H1 (cell line): Measurements from ENCODE around the gene C9orf50. TPM values are rescaled to one million over a fixed set of nuclear protein-coding genes. Genes with fewer than 3 reads are reported as not detected.

Source experiments
- CTCF ChIA-PET: fragments of 300-600 bp; sonication (Branson Sonifier 250); formaldehyde crosslinking; loops from one replicate; lab custom pipeline; 2021; ENCODE audit not compliant: partially characterized antibody; lab: Charles Lee
- POLR2A ChIA-PET: fragments of 300-600 bp; sonication (Branson Sonifier 250); formaldehyde crosslinking; loops from one replicate; lab custom pipeline; 2021; ENCODE audit warnings: inconsistent platforms; ENCODE audit not compliant: partially characterized antibody; lab: Charles Lee
- DNase-seq, 2 experiments: peaks; one replicate each; pipeline versions ENCODE4 v3.0.0 to v3.0.0-alpha.2; 2010 to 2022; ENCODE audit warnings: low spot score in 2 of 2, low read depth in 1 of 2, mixed read lengths in 1 of 2
- FAIRE-seq: peaks from 2 replicates; lab custom pipeline; 2011; peaks lifted over from hg19 to GRCh38; lab: Jason Lieb, UNC
- H2AFZ ChIP-seq: 2 replicates; pipeline ENCODE4 v1.8.1; 2012; ENCODE audit warnings: low read length, inconsistent platforms
- H2AK5ac ChIP-seq: 2 replicates; pipeline ENCODE4 v1.6.1; 2013; ENCODE audit warnings: low read depth, low read length
- H2BK120ac ChIP-seq: replicated peaks from 2 replicates; pipeline ENCODE3; 2013; ENCODE audit warnings: low read depth, low read length, inconsistent platforms
- H2BK12ac ChIP-seq: 2 replicates; pipeline ENCODE4 v1.6.1; 2013; ENCODE audit warnings: low read depth, low read length
- H2BK15ac ChIP-seq: 2 replicates; pipeline ENCODE4 v1.6.1; 2013; ENCODE audit warnings: low read length
- H2BK20ac ChIP-seq: 2 replicates; pipeline ENCODE4 v1.6.1; 2013; ENCODE audit warnings: low read length
- H2BK5ac ChIP-seq: 2 replicates; pipeline ENCODE4 v1.6.1; 2013; ENCODE audit warnings: low read depth, low read length
- H3K14ac ChIP-seq: 2 replicates; pipeline ENCODE4 v1.6.1; 2013; ENCODE audit warnings: inconsistent platforms; ENCODE audit not compliant: insufficient read length
- H3K18ac ChIP-seq: 2 replicates; pipeline ENCODE4 v1.6.1; 2013; ENCODE audit warnings: low read length; ENCODE audit errors: extremely low read depth
- H3K23ac ChIP-seq: 2 replicates; pipeline ENCODE4 v1.6.1; 2013; ENCODE audit warnings: inconsistent platforms; ENCODE audit not compliant: insufficient read length
- H3K23me2 ChIP-seq: 2 replicates; pipeline ENCODE4 v1.6.1; 2013; ENCODE audit warnings: low read depth, low read length
- H3K27ac ChIP-seq: 2 replicates; pipeline ENCODE4 v1.6.1; 2011; ENCODE audit warnings: low read depth, low read length, inconsistent platforms
- H3K27me3 ChIP-seq, 4 experiments: replicated peaks in 1 of 4; 1 replicate in 1 of 4; 2 replicates in 3 of 4; pipeline versions ENCODE4 v1.6.1 to v1.8.1; 2011 to 2013; ENCODE audit warnings: low read length in 3 of 4, mild to moderate bottlenecking in 3 of 4, inconsistent platforms in 2 of 4, mixed read lengths in 2 of 4, moderate library complexity in 1 of 4; ENCODE audit not compliant: control insufficient read depth in 3 of 4, insufficient read depth in 3 of 4; ENCODE audit errors: extremely low read depth in 1 of 4
- H3K36me3 ChIP-seq, 4 experiments: 2 replicates each; pipeline versions ENCODE4 v1.6.1 to v1.8.1; 2011 to 2013; ENCODE audit warnings: mild to moderate bottlenecking in 4 of 4, low read length in 3 of 4, moderate library complexity in 2 of 4, control low read depth in 1 of 4, inconsistent platforms in 1 of 4; ENCODE audit not compliant: insufficient read depth in 4 of 4, control insufficient read depth in 2 of 4
- H3K4ac ChIP-seq: replicated peaks from 2 replicates; pipeline ENCODE3; 2013; ENCODE audit warnings: low read length, low read depth, mixed read lengths, inconsistent platforms; ENCODE audit not compliant: insufficient read length
- H3K4me1 ChIP-seq, 4 experiments: replicated peaks in 1 of 4; 1 replicate in 1 of 4; 2 replicates in 3 of 4; pipeline versions ENCODE4 v1.6.1 to v1.8.1; 2011 to 2013; ENCODE audit warnings: low read length in 3 of 4, inconsistent platforms in 2 of 4, mixed read lengths in 1 of 4; ENCODE audit not compliant: insufficient read depth in 4 of 4, control insufficient read depth in 3 of 4
- H3K4me2 ChIP-seq, 2 experiments: 2 replicates each; pipeline versions ENCODE4 v1.6.1 to v1.8.1; 2011 to 2013; ENCODE audit warnings: low read depth in 2 of 2, low read length in 2 of 2, control low read depth in 1 of 2, inconsistent platforms in 1 of 2, mild to moderate bottlenecking in 1 of 2; ENCODE audit not compliant: insufficient read depth in 1 of 2
- H3K4me3 ChIP-seq, 4 experiments: fragments of 200-600, 300-600 bp in 1 of 4; sonication (generic), shearing (Covaris generic), sonication (Bioruptor Twin) in 1 of 4; 2 replicates each; pipeline versions ENCODE4 v1.5.1 to v1.8.1; 2011 to 2016; ENCODE audit warnings: low read length in 4 of 4, low read depth in 3 of 4, control low read depth in 2 of 4, inconsistent platforms in 2 of 4, mild to moderate bottlenecking in 2 of 4, mixed read lengths in 1 of 4, moderate library complexity in 1 of 4; ENCODE audit not compliant: insufficient read depth in 2 of 4; ENCODE audit errors: extremely low read depth in 1 of 4
- H3K56ac ChIP-seq: replicated peaks from 2 replicates; pipeline ENCODE3; 2013; ENCODE audit warnings: low read depth, mild to moderate bottlenecking, mixed read lengths, low read length, inconsistent platforms; ENCODE audit not compliant: insufficient read length
- H3K79me1 ChIP-seq: 2 replicates; pipeline ENCODE4 v1.6.1; 2013; ENCODE audit warnings: low read depth, low read length, control low read depth
- H3K79me2 ChIP-seq, 2 experiments: 2 replicates each; pipeline versions ENCODE4 v1.6.1 to v1.8.1; 2012 to 2013; ENCODE audit warnings: low read length in 2 of 2, mild to moderate bottlenecking in 2 of 2, inconsistent platforms in 1 of 2; ENCODE audit not compliant: insufficient read depth in 2 of 2, control insufficient read depth in 1 of 2
- H3K9ac ChIP-seq, 4 experiments: replicated peaks in 1 of 4; 1 replicate in 1 of 4; 2 replicates in 3 of 4; pipeline versions ENCODE4 v1.6.1 to v1.8.1; 2011 to 2013; ENCODE audit warnings: low read depth in 3 of 4, low read length in 3 of 4, control low read depth in 2 of 4, mild to moderate bottlenecking in 2 of 4, moderate library complexity in 2 of 4, inconsistent platforms in 1 of 4; ENCODE audit errors: extremely low read depth in 1 of 4
- H3K9me3 ChIP-seq, 2 experiments: 2 replicates each; pipeline versions ENCODE4 v1.6.1 to v1.8.1; 2012 to 2013; ENCODE audit warnings: mild to moderate bottlenecking in 2 of 2, moderate library complexity in 2 of 2, control low read depth in 1 of 2, inconsistent platforms in 1 of 2, low read depth in 1 of 2, low read length in 1 of 2, mixed read lengths in 1 of 2; ENCODE audit not compliant: insufficient read depth in 2 of 2
- H4K20me1 ChIP-seq, 2 experiments: replicated peaks in 1 of 2; 2 replicates each; pipeline versions ENCODE3 to v1.8.1; 2011 to 2013; ENCODE audit warnings: inconsistent platforms in 2 of 2, low read length in 2 of 2, mild to moderate bottlenecking in 1 of 2; ENCODE audit not compliant: insufficient read depth in 2 of 2, control insufficient read depth in 1 of 2
- H4K5ac ChIP-seq: 2 replicates; pipeline ENCODE4 v1.6.1; 2013; ENCODE audit warnings: low read length, low read depth, mixed read lengths, inconsistent platforms; ENCODE audit not compliant: insufficient read length
- H4K8ac ChIP-seq: 2 replicates; pipeline ENCODE4 v1.8.0; 2013; ENCODE audit warnings: mild to moderate bottlenecking, moderate library complexity, low read length, inconsistent platforms; ENCODE audit not compliant: insufficient read depth; ENCODE audit errors: extremely low read depth
- H4K91ac ChIP-seq: replicated peaks from 2 replicates; pipeline ENCODE3; 2013; ENCODE audit warnings: low read length, mixed read lengths, inconsistent platforms; ENCODE audit not compliant: insufficient read length
- JUN ChIP-seq: IDR thresholded peaks from 2 replicates; pipeline ENCODE4 v1.6.1; 2011; ENCODE audit warnings: low read depth, mild to moderate bottlenecking, improper control_type of control experiment, low read length
- WGBS, 2 experiments: shearing (Covaris generic) in 1 of 2; methylation state at CpG; one replicate each; pipeline versions ENCODE4 v1.1.6 to v1.1.7; 2013 to 2015; ENCODE audit warnings: low lambda C conversion rate in 2 of 2, mixed read lengths in 2 of 2, inconsistent platforms in 1 of 2, low coverage in 1 of 2, missing lambda C conversion rate in 1 of 2; ENCODE audit not compliant: insufficient replicate concordance in 2 of 2, insufficient coverage in 1 of 2, insufficient read length in 1 of 2; ENCODE audit errors: extremely low coverage in 1 of 2, missing lambda C conversion rate in 1 of 2; 5-methylcytosine and 5-hydroxymethylcytosine counted together
- polyA plus RNA-seq, 7 experiments: library from polyadenylated mRNA; depleted of rRNA in 3 of 7; stranded (reverse) in 5 of 7; unstranded in 2 of 7; fragments of >200 nt in 5 of 7; fragments of 200-250 nt in 2 of 7; gene quantifications; 1 replicate in 5 of 7; 2 replicates in 1 of 7; 4 replicates in 1 of 7; pipeline versions ENCODE4 v1.2.1 to v1.2.3, GENCODE V29; 2011 to 2013; ENCODE audit warnings: missing spikeins in 2 of 7, mixed read lengths in 2 of 7
- total RNA-seq: library from RNA; stranded (reverse); fragmentation: NEBNext Ultra II Directional; extraction: Animal tissue kit (Norgen Biotek cat#: 25700); gene quantifications from 2 replicates; pipeline ENCODE4 v1.2.1, GENCODE V29; 2021

C9orf50 gene
- total and polyA plus RNA-seq, 2 of the 8 experiments (the other 6 are each of a cell fraction or from before 2014, with no cell fraction given): not detected

DNA sequence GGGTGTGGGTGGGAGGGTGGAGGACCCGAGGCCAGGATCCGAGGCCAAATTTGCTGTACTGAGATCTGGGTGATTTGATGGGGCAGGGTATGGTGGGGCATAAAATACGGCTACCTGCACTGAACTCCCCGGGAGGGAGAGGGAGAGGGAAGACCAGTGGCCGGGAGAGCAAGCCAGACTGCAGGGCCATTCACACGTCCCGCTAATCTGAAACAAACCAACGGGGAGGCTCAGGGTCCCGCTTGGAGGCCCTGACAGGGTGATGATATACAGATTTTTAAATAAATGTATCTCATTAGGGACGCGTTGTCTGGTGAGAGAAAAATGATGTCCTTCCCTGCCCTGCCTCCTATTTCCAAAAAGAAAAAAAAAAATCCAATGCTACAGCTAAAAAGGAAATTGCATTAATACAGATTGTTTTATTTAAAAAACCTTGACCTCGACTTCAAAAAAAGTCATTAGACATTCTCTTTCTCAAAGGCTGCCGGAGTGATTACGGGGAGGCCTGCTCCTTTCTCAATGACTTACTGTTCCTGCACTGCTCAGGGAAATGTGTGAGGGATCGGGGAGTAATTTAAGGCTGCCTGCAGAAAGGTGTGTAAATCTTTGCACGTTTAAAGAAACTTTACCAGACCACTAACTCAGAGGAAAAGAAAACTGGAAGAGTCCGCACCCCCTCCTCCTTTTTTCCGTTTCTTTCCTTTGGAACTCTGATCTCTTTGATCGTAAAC lies 33.1 kb upstream of the C9orf50 start:
- Histone ChIP-seq H3K4me1 (no peaks in the 10 kb centered on the region), H4K8ac (no peak overlapping the region), H3K79me2 (no peaks in the 10 kb centered on the region), H2AFZ (no peak overlapping the region), H2BK12ac (no peak overlapping the region), H3K23me2 (no peaks in the 10 kb centered on the region), H2BK5ac (no peak overlapping the region), H2BK120ac (no peak overlapping the region), H3K27ac (no peak overlapping the region), H3K79me1 (no peaks in the 10 kb centered on the region)
- TF ChIP-seq JUN: no peak
- TF ChIP-seq, all 59 proteins: peak for 0
- ChIA-PET CTCF (interaction anchor here (0.6 to 3.3 kb wide), 4 partner anchors 9 to 129 kb away, joined by 3 to 14 read pairs (median 8); no protein-coding TSS in a partner anchor), POLR2A (no interaction called here)
- no peak overlapping the region for H3K4me2 ChIP-seq
- H3K18ac ChIP-seq: no peak overlapping the region
- no peaks in the 10 kb centered on the region for H3K36me3 ChIP-seq
- H3K4me3 ChIP-seq: no peak overlapping the region
- H4K91ac ChIP-seq: no peak overlapping the region
- no peaks in the 10 kb centered on the region; a peak in 1 of 7 replicates for H3K27me3 ChIP-seq
- 80% methylated on average over 14 of the region's 19 CpGs; no CpG with 5 or more reads in 1 of the 2 experiments for WGBS, 2 experiments
- H2AK5ac ChIP-seq: no peak overlapping the region
- no peak overlapping the region for H3K23ac ChIP-seq
- H3K4ac ChIP-seq: no peak overlapping the region
- no peak overlapping the region for H2BK20ac ChIP-seq
- no peak overlapping the region for H4K5ac ChIP-seq
- no peak overlapping the region for H3K56ac ChIP-seq
- no peak overlapping the region for H3K14ac ChIP-seq
- no peaks in the 10 kb centered on the region for H4K20me1 ChIP-seq
- FAIRE-seq: no peak
- no peak for DNase-seq
- H3K9me3 ChIP-seq: no peaks in the 10 kb centered on the region
- H3K9ac ChIP-seq: no peak overlapping the region
- H2BK15ac ChIP-seq: no peak overlapping the region
